MM.1S (cell line): ENCODE results near the gene ACOXL.

Experiments
- DNase-seq: peaks from one replicate; pipeline ENCODE4 v3.0.0-alpha.2; 2015
- H2AFZ ChIP-seq: fragments of 300-600 bp; sonication (generic); 2 replicates; pipeline ENCODE4 v1.6.0; 2016; ENCODE audit warnings: antibody characterized with exemption, low read length
- H3F3A ChIP-seq: fragments of 300-600 bp; sonication (generic); 2 replicates; pipeline ENCODE4 v1.6.1; 2016; ENCODE audit warnings: mild to moderate bottlenecking, antibody characterized with exemption, low read length, moderate library complexity, mixed read lengths; ENCODE audit not compliant: insufficient read depth
- H3K27ac ChIP-seq: fragments of 300-600 bp; sonication (generic); 2 replicates; pipeline ENCODE4 v1.5.1; 2016; ENCODE audit warnings: mild to moderate bottlenecking, low read length
- H3K27me3 ChIP-seq: fragments of 300-600 bp; sonication (generic); replicated peaks from 2 replicates; pipeline ENCODE4 v1.6.0; 2016; ENCODE audit warnings: low read length; ENCODE audit not compliant: insufficient read depth
- H3K36me3 ChIP-seq: fragments of 300-600 bp; sonication (generic); replicated peaks from 2 replicates; pipeline ENCODE4 v1.6.1; 2016; ENCODE audit warnings: mild to moderate bottlenecking, low read length, mixed read lengths; ENCODE audit not compliant: insufficient read depth
- H3K4me1 ChIP-seq: fragments of 300-600 bp; sonication (generic); 2 replicates; pipeline ENCODE4 v1.6.1; 2016; ENCODE audit warnings: low read length, mixed read lengths
- H3K4me2 ChIP-seq: fragments of 300-600 bp; sonication (generic); 2 replicates; pipeline ENCODE4 v1.6.0; 2016; ENCODE audit warnings: low read depth, low read length
- H3K4me3 ChIP-seq: fragments of 300-600 bp; sonication (generic); 2 replicates; pipeline ENCODE4 v1.5.1; 2016; ENCODE audit warnings: low read length, mixed read lengths
- H3K79me2 ChIP-seq: fragments of 300-600 bp; sonication (generic); 2 replicates; pipeline ENCODE4 v1.6.1; 2016; ENCODE audit warnings: mixed run types, low read length, mixed read lengths
- H3K9ac ChIP-seq: fragments of 300-600 bp; sonication (generic); 2 replicates; pipeline ENCODE4 v1.6.1; 2016; ENCODE audit warnings: low read length, mixed read lengths
- H3K9me2 ChIP-seq: fragments of 300-600 bp; sonication (generic); replicated peaks from 2 replicates; pipeline ENCODE4 v1.6.1; 2016; ENCODE audit warnings: mild to moderate bottlenecking, low read length, mixed read lengths; ENCODE audit not compliant: insufficient read depth
- H3K9me3 ChIP-seq: fragments of 300-600 bp; sonication (generic); replicated peaks from 2 replicates; pipeline ENCODE4 v1.6.1; 2016; ENCODE audit warnings: mild to moderate bottlenecking, low read length, mixed read lengths; ENCODE audit not compliant: insufficient read depth
- H4K20me1 ChIP-seq: fragments of 300-600 bp; sonication (generic); 2 replicates; pipeline ENCODE4 v1.6.1; 2016; ENCODE audit warnings: mild to moderate bottlenecking, low read length, moderate library complexity, mixed read lengths; ENCODE audit not compliant: insufficient read depth
- EZH2 ChIP-seq: fragments of 300-600 bp; sonication (generic); optimal IDR thresholded peaks from 2 replicates; pipeline ENCODE3; 2017; ENCODE audit warnings: low read depth, mild to moderate bottlenecking, antibody characterized with exemption, low read length, mixed read lengths
- EZH2phosphoT487 ChIP-seq: fragments of 300-600 bp; sonication (generic); IDR thresholded peaks from 2 replicates; pipeline ENCODE4 v1.6.1; 2018; ENCODE audit warnings: antibody characterized with exemption, low read length
- TF ChIP-seq, protein P1 (sequence below): fragments of 300-600 bp; sonication (generic); IDR thresholded peaks from 2 replicates; pipeline ENCODE4 v1.5.1; 2016; ENCODE audit warnings: antibody characterized with exemption, low read length, mixed read lengths

ACOXL gene

DNA sequence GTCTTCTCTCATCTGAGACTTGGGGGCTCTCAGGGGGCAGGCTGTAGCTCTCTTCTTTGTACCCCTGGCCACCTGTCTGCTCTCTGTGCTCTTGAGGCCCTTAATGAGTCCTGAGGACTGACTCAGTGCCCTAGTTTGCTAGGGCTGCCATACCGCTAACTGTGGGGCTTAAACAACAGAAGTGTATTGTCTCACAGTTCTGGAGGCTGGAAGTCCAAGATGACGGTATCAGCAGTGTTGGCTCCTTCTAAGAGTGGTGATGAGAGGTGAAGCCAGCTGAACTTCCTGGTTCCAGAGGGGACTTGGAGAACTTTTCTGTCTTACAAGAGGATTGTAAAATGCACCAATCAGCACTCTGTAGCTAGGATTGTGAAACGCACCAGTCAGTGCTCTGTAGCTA, 67.0 kb downstream of the ACOXL start:
- Histone ChIP-seq H3K4me3 (no peak overlapping the region), H3K4me1 (no peaks in the 10 kb centered on the region), H4K20me1 (no peaks in the 10 kb centered on the region), H3K36me3 (0 out of 2 replicates have a peak, but pooled peaks cover 3% of the 10 kb centered on the region), H3K79me2 (no peaks in the 10 kb centered on the region), H3F3A (no peaks in the 10 kb centered on the region), H3K9me2 (no peaks in the 10 kb centered on the region), H2AFZ (no peak overlapping the region), H3K9ac (no peak overlapping the region), H3K9me3 (no peaks in the 10 kb centered on the region), H3K27ac (no peak overlapping the region), H3K4me2 (no peak overlapping the region), H3K27me3 (no peaks in the 10 kb centered on the region)
- DNase-seq = no peak
- TF ChIP-seq EZH2 = no peak
- TF ChIP-seq, protein P1, sequence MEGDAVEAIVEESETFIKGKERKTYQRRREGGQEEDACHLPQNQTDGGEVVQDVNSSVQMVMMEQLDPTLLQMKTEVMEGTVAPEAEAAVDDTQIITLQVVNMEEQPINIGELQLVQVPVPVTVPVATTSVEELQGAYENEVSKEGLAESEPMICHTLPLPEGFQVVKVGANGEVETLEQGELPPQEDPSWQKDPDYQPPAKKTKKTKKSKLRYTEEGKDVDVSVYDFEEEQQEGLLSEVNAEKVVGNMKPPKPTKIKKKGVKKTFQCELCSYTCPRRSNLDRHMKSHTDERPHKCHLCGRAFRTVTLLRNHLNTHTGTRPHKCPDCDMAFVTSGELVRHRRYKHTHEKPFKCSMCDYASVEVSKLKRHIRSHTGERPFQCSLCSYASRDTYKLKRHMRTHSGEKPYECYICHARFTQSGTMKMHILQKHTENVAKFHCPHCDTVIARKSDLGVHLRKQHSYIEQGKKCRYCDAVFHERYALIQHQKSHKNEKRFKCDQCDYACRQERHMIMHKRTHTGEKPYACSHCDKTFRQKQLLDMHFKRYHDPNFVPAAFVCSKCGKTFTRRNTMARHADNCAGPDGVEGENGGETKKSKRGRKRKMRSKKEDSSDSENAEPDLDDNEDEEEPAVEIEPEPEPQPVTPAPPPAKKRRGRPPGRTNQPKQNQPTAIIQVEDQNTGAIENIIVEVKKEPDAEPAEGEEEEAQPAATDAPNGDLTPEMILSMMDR = no peak
- no peak for TF ChIP-seq EZH2phosphoT487

DNA sequence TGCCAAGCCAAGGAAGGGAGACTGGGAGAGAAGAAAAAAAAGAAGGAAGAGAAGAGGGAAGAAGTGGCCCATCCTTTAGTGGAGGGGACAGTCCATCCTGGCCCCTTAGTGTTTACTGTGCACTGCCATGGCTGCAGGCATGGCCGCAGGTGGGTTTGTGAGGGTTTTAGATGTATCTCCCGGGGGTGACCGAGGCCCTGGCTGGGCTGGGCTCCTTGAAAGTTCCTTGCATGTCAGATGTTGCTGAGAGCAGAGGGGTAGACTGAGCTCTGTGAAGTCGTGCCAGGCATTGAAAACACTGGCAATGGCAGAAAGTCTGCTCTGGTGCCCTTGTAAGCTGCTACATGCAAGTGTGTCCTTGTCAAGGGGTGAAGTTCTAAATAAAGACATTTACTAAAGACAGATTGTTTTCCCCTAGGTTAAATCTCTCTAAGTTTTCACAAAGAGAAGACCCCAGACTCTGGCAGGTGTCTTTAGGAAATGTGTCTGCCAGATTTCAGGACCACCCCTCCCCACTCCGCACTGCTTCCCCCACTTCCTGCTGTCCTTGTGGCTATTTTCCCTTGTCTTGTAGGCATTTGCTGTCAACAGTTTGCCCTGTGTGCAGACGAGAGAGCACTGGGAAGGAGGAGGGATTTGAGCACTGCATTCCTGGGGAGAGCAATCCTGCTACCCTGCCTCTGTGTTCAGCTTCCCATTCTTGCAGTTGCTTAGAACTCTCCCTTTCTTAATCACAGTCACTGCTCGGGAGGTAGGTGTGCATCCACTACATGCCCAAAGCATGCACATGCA, 68.4 kb downstream of the ACOXL start:
- Histone ChIP-seq H4K20me1 (no peaks in the 10 kb centered on the region), H3K79me2 (no peaks in the 10 kb centered on the region), H3K27ac (no peak overlapping the region), H3K4me3 (no peak overlapping the region), H3K4me2 (no peak overlapping the region), H2AFZ (no peak overlapping the region), H3K27me3 (no peaks in the 10 kb centered on the region), H3K4me1 (no peaks in the 10 kb centered on the region), H3F3A (no peaks in the 10 kb centered on the region), H3K9me2 (no peaks in the 10 kb centered on the region), H3K36me3 (no peaks in the 10 kb centered on the region), H3K9ac (no peak overlapping the region), H3K9me3 (no peaks in the 10 kb centered on the region)
- DNase-seq = no peak
- no peak for TF ChIP-seq EZH2
- TF ChIP-seq EZH2phosphoT487 = no peak
- TF ChIP-seq, protein P1 = no peak

DNA sequence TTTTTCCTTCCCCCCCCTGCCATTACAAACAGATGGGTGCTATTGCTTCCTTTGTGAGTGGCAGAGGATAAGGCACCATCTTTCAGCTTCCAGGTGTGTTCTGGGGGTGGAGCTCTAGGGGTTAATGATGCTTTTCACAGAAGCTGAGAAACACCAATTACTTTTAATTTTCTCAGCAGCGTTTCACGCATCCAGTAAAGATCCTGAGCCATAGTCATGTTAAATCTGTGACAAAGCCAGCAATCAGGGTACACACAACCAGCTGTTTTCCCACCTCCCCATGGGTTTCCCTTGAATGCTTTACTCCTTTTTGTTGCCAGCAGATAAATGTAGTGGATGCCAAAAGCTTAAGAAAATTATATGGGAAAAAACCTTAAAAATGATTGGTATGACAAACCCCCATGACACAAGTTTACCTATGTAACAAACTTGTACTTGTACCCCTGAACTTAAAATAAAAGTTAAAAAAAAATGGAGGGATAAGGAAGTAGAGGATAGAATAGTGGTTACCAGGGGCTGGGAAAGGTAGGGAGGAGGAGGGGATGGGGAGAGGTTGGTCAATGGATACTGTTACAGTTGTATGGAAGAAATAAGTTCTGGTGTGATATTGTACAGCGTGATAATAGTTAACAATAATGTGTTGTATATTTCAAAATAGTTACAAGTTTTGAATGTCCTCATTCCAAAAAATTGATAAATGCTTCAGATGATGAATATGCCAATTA, 70.0 kb downstream of the ACOXL start:
- Histone ChIP-seq H4K20me1 (no peaks in the 10 kb centered on the region), H3K79me2 (no peaks in the 10 kb centered on the region), H3K4me3 (no peak overlapping the region), H3K9ac (no peak overlapping the region), H3K27ac (no peak overlapping the region), H3K36me3 (no peaks in the 10 kb centered on the region), H3K27me3 (no peaks in the 10 kb centered on the region), H3K9me3 (no peaks in the 10 kb centered on the region), H3K4me2 (no peak overlapping the region), H3K9me2 (no peaks in the 10 kb centered on the region), H2AFZ (no peak overlapping the region), H3F3A (no peaks in the 10 kb centered on the region), H3K4me1 (no peaks in the 10 kb centered on the region)
- DNase-seq = no peak
- TF ChIP-seq EZH2phosphoT487 (no peak), EZH2 (no peak)
- TF ChIP-seq, protein P1 = no peak
